Trophoblast cell (in vitro differentiated cells and primary cell): ENCODE data around the gene CCDC179.

Experiments
- DNase-seq, 2 donors: peaks; one replicate each; pipeline ENCODE4 v3.0.0-alpha.2; 2016
- H2AFZ ChIP-seq: 2 replicates; pipeline ENCODE4 v1.6.1; 2013; ENCODE audit warnings: low read length, moderate library complexity, mild to moderate bottlenecking; ENCODE audit not compliant: insufficient read depth, poor library complexity
- H2AK5ac ChIP-seq: 2 replicates; pipeline ENCODE4 v1.6.1; 2013; ENCODE audit warnings: mild to moderate bottlenecking, low read length
- H2BK120ac ChIP-seq: 2 replicates; pipeline ENCODE4 v1.6.1; 2013; ENCODE audit warnings: low read length, mild to moderate bottlenecking, moderate library complexity; ENCODE audit not compliant: insufficient read depth, poor library complexity
- H2BK12ac ChIP-seq: 2 replicates; pipeline ENCODE4 v1.6.1; 2013; ENCODE audit warnings: mild to moderate bottlenecking, low read length, moderate library complexity
- H2BK5ac ChIP-seq: 2 replicates; pipeline ENCODE4 v1.6.1; 2013; ENCODE audit warnings: low read length, low read depth, moderate library complexity, mild to moderate bottlenecking; ENCODE audit not compliant: poor library complexity
- H3K14ac ChIP-seq: 2 replicates; pipeline ENCODE4 v1.6.1; 2013; ENCODE audit warnings: mild to moderate bottlenecking, low read length
- H3K18ac ChIP-seq: 2 replicates; pipeline ENCODE4 v1.6.1; 2013; ENCODE audit warnings: mild to moderate bottlenecking, low read length
- H3K23ac ChIP-seq: 2 replicates; pipeline ENCODE4 v1.6.1; 2013; ENCODE audit warnings: low read length
- H3K27ac ChIP-seq: 2 replicates; pipeline ENCODE4 v1.5.1; 2013; ENCODE audit warnings: low read depth, mild to moderate bottlenecking, inconsistent platforms, low read length, moderate library complexity
- H3K27me3 ChIP-seq: 2 replicates; pipeline ENCODE4 v1.6.1; 2013; ENCODE audit warnings: inconsistent platforms, mild to moderate bottlenecking, low read length, moderate library complexity; ENCODE audit not compliant: insufficient read depth
- H3K36me3 ChIP-seq, 2 experiments: 1 replicate in 1 of 2; 2 replicates in 1 of 2; pipeline ENCODE4 v1.6.1; 2013; ENCODE audit warnings: low read length in 2 of 2, mild to moderate bottlenecking in 2 of 2, moderate library complexity in 1 of 2; ENCODE audit not compliant: insufficient read depth in 2 of 2, control insufficient read depth in 1 of 2
- H3K4ac ChIP-seq: 2 replicates; pipeline ENCODE4 v1.6.1; 2013; ENCODE audit warnings: low read depth, mild to moderate bottlenecking, low read length, moderate library complexity
- H3K4me1 ChIP-seq, 2 experiments: 1 replicate in 1 of 2; 2 replicates in 1 of 2; pipeline ENCODE4 v1.6.1; 2013; ENCODE audit warnings: low read length in 2 of 2, mild to moderate bottlenecking in 2 of 2, moderate library complexity in 1 of 2; ENCODE audit not compliant: insufficient read depth in 2 of 2, control insufficient read depth in 1 of 2
- H3K4me2 ChIP-seq: 2 replicates; pipeline ENCODE4 v1.6.1; 2013; ENCODE audit warnings: inconsistent platforms, mild to moderate bottlenecking, low read length, moderate library complexity
- H3K4me3 ChIP-seq: 2 replicates; pipeline ENCODE4 v1.5.1; 2013; ENCODE audit warnings: mild to moderate bottlenecking, low read depth, low read length, inconsistent platforms
- H3K79me1 ChIP-seq: one replicate; pipeline ENCODE4 v1.6.1; 2013; ENCODE audit warnings: low read length
- H3K79me2 ChIP-seq: 2 replicates; pipeline ENCODE4 v1.6.1; 2013; ENCODE audit warnings: low read length, mild to moderate bottlenecking; ENCODE audit not compliant: control insufficient read depth, insufficient read depth, poor library complexity
- H3K9ac ChIP-seq: 2 replicates; pipeline ENCODE4 v1.6.1; 2013; ENCODE audit warnings: mild to moderate bottlenecking, low read length
- H3K9me3 ChIP-seq: 2 replicates; pipeline ENCODE4 v1.6.1; 2013; ENCODE audit warnings: low read depth, mild to moderate bottlenecking, control low read depth, inconsistent platforms, low read length; ENCODE audit not compliant: insufficient read depth
- H4K12ac ChIP-seq: 2 replicates; pipeline ENCODE4 v1.6.1; 2013; ENCODE audit warnings: low read depth, mild to moderate bottlenecking, low read length, moderate library complexity
- H4K8ac ChIP-seq: 2 replicates; pipeline ENCODE4 v1.6.1; 2013; ENCODE audit warnings: low read depth, mild to moderate bottlenecking, low read length, moderate library complexity
- H4K91ac ChIP-seq: one replicate; pipeline ENCODE4 v1.6.1; 2013; ENCODE audit warnings: low read depth, mild to moderate bottlenecking, low read length, moderate library complexity
- WGBS: extraction: QIAGEN DNeasy Blood & Tissue Kit; methylation state at CpG from one replicate; pipeline ENCODE4 v1.1.7; 2013; ENCODE audit warnings: missing lambda C conversion rate; ENCODE audit not compliant: insufficient read length, insufficient coverage; ENCODE audit errors: extremely low coverage; 5-methylcytosine and 5-hydroxymethylcytosine counted together

Gene CCDC179

GRCh38 chr11:22878604-22879003 lies 18.3 kb upstream of the CCDC179 start:
- Histone ChIP-seq H3K18ac (no peak overlapping the region), H2BK12ac (no peak overlapping the region), H3K27me3 (no peaks in the 10 kb centered on the region), H2BK5ac (no peak overlapping the region), H3K79me2 (no peaks in the 10 kb centered on the region), H3K9me3 (no peaks in the 10 kb centered on the region), H3K4me1 (no peaks in the 10 kb centered on the region), H3K4ac (no peak overlapping the region), H2AFZ (no peak overlapping the region), H3K23ac (no peak overlapping the region), H3K79me1 (no peaks in the 10 kb centered on the region), H3K27ac (no peak overlapping the region), H4K8ac (no peak overlapping the region), H4K12ac (no peak overlapping the region), H3K14ac (no peak overlapping the region), H3K36me3 (no peaks in the 10 kb centered on the region), H2AK5ac (no peak overlapping the region), H3K4me3 (no peak overlapping the region), H3K9ac (no peak overlapping the region), H3K4me2 (no peak overlapping the region), H2BK120ac (no peak overlapping the region), H4K91ac (no peak overlapping the region)
- DNase-seq, result no peak

GRCh38 chr11:22878039-22878438 lies 17.8 kb upstream of the CCDC179 start:
- Histone ChIP-seq H3K9ac (no peak overlapping the region), H3K79me1 (no peaks in the 10 kb centered on the region), H3K9me3 (no peaks in the 10 kb centered on the region), H2AK5ac (no peak overlapping the region), H2BK120ac (no peak overlapping the region), H3K27me3 (no peaks in the 10 kb centered on the region), H2BK12ac (no peak overlapping the region), H3K23ac (no peak overlapping the region), H3K79me2 (no peaks in the 10 kb centered on the region), H3K14ac (no peak overlapping the region), H3K27ac (no peak overlapping the region), H4K91ac (no peak overlapping the region), H3K4ac (no peak overlapping the region), H3K18ac (no peak overlapping the region), H3K4me2 (no peak overlapping the region), H2BK5ac (no peak overlapping the region), H3K36me3 (no peaks in the 10 kb centered on the region), H3K4me3 (no peak overlapping the region), H3K4me1 (no peaks in the 10 kb centered on the region), H2AFZ (no peak overlapping the region), H4K8ac (no peak overlapping the region), H4K12ac (no peak overlapping the region)
- DNase-seq, result no peak

GRCh38 chr11:22875869-22876473 lies 15.7 kb upstream of the CCDC179 start:
- no peaks in the 10 kb centered on the region for H3K9me3 ChIP-seq
- no peak overlapping the region for H2BK120ac ChIP-seq
- no peak overlapping the region for H3K4me3 ChIP-seq
- no peaks in the 10 kb centered on the region for H3K79me2 ChIP-seq
- no peak overlapping the region for H2AFZ ChIP-seq
- no peak overlapping the region for H3K23ac ChIP-seq
- no peak overlapping the region for H3K18ac ChIP-seq
- no peak overlapping the region for H2BK5ac ChIP-seq
- H3K14ac ChIP-seq, result no peak overlapping the region
- no peaks in the 10 kb centered on the region for H3K79me1 ChIP-seq
- H3K27me3 ChIP-seq, result no peaks in the 10 kb centered on the region
- H2AK5ac ChIP-seq, result no peak overlapping the region
- DNase-seq, result peak; percentile 82 to 94
- no CpG with 5 or more reads among the region's 2 CpGs for WGBS
- H4K8ac ChIP-seq, result no peak overlapping the region
- no peaks in the 10 kb centered on the region for H3K4me1 ChIP-seq
- H3K4ac ChIP-seq, result no peak overlapping the region
- H3K4me2 ChIP-seq, result no peak overlapping the region
- H3K36me3 ChIP-seq, result no peaks in the 10 kb centered on the region
- no peak overlapping the region for H3K27ac ChIP-seq
- H4K91ac ChIP-seq, result no peak overlapping the region
- H4K12ac ChIP-seq, result no peak overlapping the region
- H3K9ac ChIP-seq, result no peak overlapping the region
- H2BK12ac ChIP-seq, result no peak overlapping the region

- Histone ChIP-seq H3K23ac (no peak overlapping the region), H4K8ac (no peak overlapping the region)
Measured at GRCh38 chr11:22869325-22869724, 9.1 kb upstream of the CCDC179 start.

More at GRCh38 chr11:22869325-22869724, 9.1 kb upstream of the CCDC179 start:
- no peak overlapping the region for H2BK12ac ChIP-seq
- H3K27me3 ChIP-seq, result no peaks in the 10 kb centered on the region
- H4K12ac ChIP-seq, result no peak overlapping the region
- no peak overlapping the region for H2BK5ac ChIP-seq
- no peak overlapping the region for H3K4ac ChIP-seq
- H3K9ac ChIP-seq, result no peak overlapping the region
- WGBS, result no CpG with 5 or more reads among the region's 3 CpGs
- H2AK5ac ChIP-seq, result no peak overlapping the region
- no peaks in the 10 kb centered on the region for H3K4me1 ChIP-seq
- H3K18ac ChIP-seq, result no peak overlapping the region
- no peak overlapping the region for H4K91ac ChIP-seq
- no peak overlapping the region for H2BK120ac ChIP-seq
- H3K4me2 ChIP-seq, result no peak overlapping the region
- no peak overlapping the region for H3K27ac ChIP-seq
- H2AFZ ChIP-seq, result no peak overlapping the region
- DNase-seq, result no peak
- no peaks in the 10 kb centered on the region for H3K36me3 ChIP-seq
- no peak overlapping the region for H3K14ac ChIP-seq
- no peaks in the 10 kb centered on the region for H3K9me3 ChIP-seq
- H3K79me1 ChIP-seq, result no peaks in the 10 kb centered on the region
- H3K4me3 ChIP-seq, result no peak overlapping the region
- H3K79me2 ChIP-seq, result no peaks in the 10 kb centered on the region
